Measurements from ENCODE around the gene PPIP5K2.
A peak's percentile ranks its signal among the peaks of the same experiment; 100 is the strongest.

The PPIP5K2 gene

DNA sequence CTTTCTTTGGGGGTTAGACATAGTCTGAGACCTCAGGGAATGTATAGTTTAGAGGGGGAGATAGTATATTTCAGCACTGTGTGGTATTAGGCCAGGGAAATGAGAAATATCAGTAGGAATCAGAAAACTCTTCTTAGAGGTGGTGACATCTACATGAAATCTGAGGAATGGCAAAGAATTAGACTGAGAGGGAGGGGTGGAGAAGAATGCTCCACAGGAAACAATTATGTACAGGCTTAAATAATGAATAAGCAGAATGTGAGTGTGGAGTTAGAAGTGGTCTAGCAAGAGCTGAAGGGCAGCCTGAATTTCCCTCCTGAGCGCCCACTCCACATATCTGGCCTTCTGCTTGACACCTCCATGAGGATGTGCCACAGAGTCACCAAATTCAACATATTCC lies 134.8 kb downstream of the PPIP5K2 start:
- Histone ChIP-seq H3K79me2 (ENCODE audit: control insufficient read depth, insufficient read depth, low read length) (peaks cover 6% of the 10 kb centered on the region), H2AK5ac (ENCODE audit: low read length) (no peak overlapping the region), H3K79me1 (ENCODE audit: low read length) (peaks cover 3% of the 10 kb centered on the region), H3K56ac (ENCODE audit: low read length) (no peak overlapping the region), H3K4me2 (ENCODE audit: low read length) (no peak overlapping the region), H3K4me1 (ENCODE audit: control insufficient read depth, low read depth, low read length) (no peaks in the 10 kb centered on the region), H4K5ac (ENCODE audit: low read length) (no peak overlapping the region), H2BK120ac (ENCODE audit: low read depth, low read length) (no peak overlapping the region), H2BK15ac (replicated peaks; ENCODE audit: low read depth) (no peak overlapping the region), H3K27me3 (ENCODE audit: insufficient read depth, low read length, poor library complexity) (no peaks in the 10 kb centered on the region), H2BK5ac (ENCODE audit: low read length) (no peak overlapping the region), H4K8ac (ENCODE audit: low read depth, low read length) (no peak overlapping the region), H3K23ac (ENCODE audit: low read length) (no peak overlapping the region), H3K4ac (ENCODE audit: low read depth, low read length) (no peak overlapping the region), H3K27ac (ENCODE audit: low read depth, low read length) (no peak overlapping the region), H3K9ac (ENCODE audit: low read length) (no peak overlapping the region), H3K36me3 (ENCODE audit: control insufficient read depth, insufficient read depth, low read length) (no peaks in the 10 kb centered on the region), H3K4me3 (ENCODE audit: low read length) (no peak overlapping the region), H3K18ac (ENCODE audit: low read length) (no peak overlapping the region)
- DNase-seq = no peak
- no CpG with 5 or more reads among the region's 1 CpG for WGBS (ENCODE audit: extremely low coverage, insufficient coverage, low lambda C conversion rate)

DNA sequence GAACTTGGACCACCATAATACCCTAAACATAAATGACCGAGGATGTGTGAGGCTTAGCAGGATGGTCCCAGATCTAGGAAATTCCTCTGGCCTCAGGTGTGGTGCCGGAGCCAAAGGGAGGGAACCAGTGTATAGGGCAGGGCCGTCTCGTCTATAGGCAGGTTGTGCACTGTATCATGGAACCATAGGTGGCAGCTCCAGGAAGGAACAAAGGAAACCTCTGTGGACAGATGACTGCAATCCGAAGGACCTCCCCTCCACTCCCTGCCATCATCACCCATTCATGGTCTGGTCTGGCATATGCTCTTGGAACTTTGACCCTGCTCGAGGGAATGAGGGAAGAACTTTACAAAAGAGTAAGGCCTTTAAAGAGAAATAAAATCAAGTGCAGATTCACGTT lies 135.6 kb downstream of the PPIP5K2 start:
- no CpG with 5 or more reads among the region's 7 CpGs for WGBS (ENCODE audit: extremely low coverage, insufficient coverage, low lambda C conversion rate)

DNA sequence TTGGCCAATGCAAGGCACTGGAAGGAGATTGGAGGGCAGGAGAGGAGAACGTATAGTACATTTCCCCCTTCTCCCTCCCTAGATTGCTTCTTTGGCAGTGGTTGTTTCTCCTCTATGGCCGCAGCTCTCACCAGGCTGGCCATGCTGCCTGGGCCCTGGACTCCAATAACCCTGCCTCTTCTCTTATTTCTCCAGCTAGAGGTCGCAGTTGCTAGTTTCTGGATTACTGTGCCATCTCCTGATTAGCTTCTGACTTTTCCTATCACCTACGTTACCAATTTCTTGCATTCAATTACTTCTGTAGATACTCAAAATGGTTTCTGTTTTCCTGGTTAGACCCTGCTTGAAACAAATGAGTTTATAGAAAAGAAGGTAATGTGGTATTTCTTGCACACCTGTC lies 136.1 kb downstream of the PPIP5K2 start:
- H3K4me2 ChIP-seq (ENCODE audit: low read length) = no peak overlapping the region
- H4K8ac ChIP-seq (ENCODE audit: low read depth, low read length) = no peak overlapping the region
- H3K79me1 ChIP-seq (ENCODE audit: low read length) = peaks cover 3% of the 10 kb centered on the region
- whole genome bisulfite sequencing (ENCODE audit: extremely low coverage, insufficient coverage, low lambda C conversion rate) = no CpG with 5 or more reads among the region's 4 CpGs
- H3K56ac ChIP-seq (ENCODE audit: low read length) = no peak overlapping the region
- H3K4me1 ChIP-seq (ENCODE audit: control insufficient read depth, low read depth, low read length) = no peaks in the 10 kb centered on the region
- no peak overlapping the region for H2BK15ac ChIP-seq (replicated peaks; ENCODE audit: low read depth)
- no peak overlapping the region for H3K4me3 ChIP-seq (ENCODE audit: low read length)
- H3K9ac ChIP-seq (ENCODE audit: low read length) = no peak overlapping the region
- no peaks in the 10 kb centered on the region for H3K36me3 ChIP-seq (ENCODE audit: control insufficient read depth, insufficient read depth, low read length)
- peak; percentile 26 for DNase-seq
- H4K5ac ChIP-seq (ENCODE audit: low read length) = no peak overlapping the region
- H2BK120ac ChIP-seq (ENCODE audit: low read depth, low read length) = no peak overlapping the region
- H2AK5ac ChIP-seq (ENCODE audit: low read length) = no peak overlapping the region
- H3K79me2 ChIP-seq (ENCODE audit: control insufficient read depth, insufficient read depth, low read length) = peaks cover 10% of the 10 kb centered on the region
- H3K4ac ChIP-seq (ENCODE audit: low read depth, low read length) = no peak overlapping the region
- no peak overlapping the region for H2BK5ac ChIP-seq (ENCODE audit: low read length)
- no peaks in the 10 kb centered on the region for H3K27me3 ChIP-seq (ENCODE audit: insufficient read depth, low read length, poor library complexity)
- no peak overlapping the region for H3K23ac ChIP-seq (ENCODE audit: low read length)
- H3K27ac ChIP-seq (ENCODE audit: low read depth, low read length) = no peak overlapping the region
- no peak overlapping the region for H3K18ac ChIP-seq (ENCODE audit: low read length)

More for the DNA sequence above, 135.6 kb downstream of the PPIP5K2 start:
- no peak overlapping the region for H4K5ac ChIP-seq (ENCODE audit: low read length)
- H3K4ac ChIP-seq (ENCODE audit: low read depth, low read length) = no peak overlapping the region
- DNase-seq = no peak
- no peak overlapping the region for H2BK15ac ChIP-seq (replicated peaks; ENCODE audit: low read depth)
- peak overlapping the region; percentile 7 for H3K56ac ChIP-seq (ENCODE audit: low read length)
- H3K4me1 ChIP-seq (ENCODE audit: control insufficient read depth, low read depth, low read length) = no peaks in the 10 kb centered on the region
- H3K27me3 ChIP-seq (ENCODE audit: insufficient read depth, low read length, poor library complexity) = no peaks in the 10 kb centered on the region
- H3K27ac ChIP-seq (ENCODE audit: low read depth, low read length) = no peak overlapping the region
- H3K36me3 ChIP-seq (ENCODE audit: control insufficient read depth, insufficient read depth, low read length) = no peaks in the 10 kb centered on the region
- no peak overlapping the region for H4K8ac ChIP-seq (ENCODE audit: low read depth, low read length)
- H3K4me2 ChIP-seq (ENCODE audit: low read length) = no peak overlapping the region
- H3K79me2 ChIP-seq (ENCODE audit: control insufficient read depth, insufficient read depth, low read length) = peaks cover 8% of the 10 kb centered on the region
- no peak overlapping the region for H2BK120ac ChIP-seq (ENCODE audit: low read depth, low read length)
- no peak overlapping the region for H3K18ac ChIP-seq (ENCODE audit: low read length)
- no peak overlapping the region for H2BK5ac ChIP-seq (ENCODE audit: low read length)
- H3K79me1 ChIP-seq (ENCODE audit: low read length) = peaks cover 3% of the 10 kb centered on the region
- no peak overlapping the region for H2AK5ac ChIP-seq (ENCODE audit: low read length)
- H3K4me3 ChIP-seq (ENCODE audit: low read length) = no peak overlapping the region
- no peak overlapping the region for H3K23ac ChIP-seq (ENCODE audit: low read length)
- H3K9ac ChIP-seq (ENCODE audit: low read length) = no peak overlapping the region

DNA sequence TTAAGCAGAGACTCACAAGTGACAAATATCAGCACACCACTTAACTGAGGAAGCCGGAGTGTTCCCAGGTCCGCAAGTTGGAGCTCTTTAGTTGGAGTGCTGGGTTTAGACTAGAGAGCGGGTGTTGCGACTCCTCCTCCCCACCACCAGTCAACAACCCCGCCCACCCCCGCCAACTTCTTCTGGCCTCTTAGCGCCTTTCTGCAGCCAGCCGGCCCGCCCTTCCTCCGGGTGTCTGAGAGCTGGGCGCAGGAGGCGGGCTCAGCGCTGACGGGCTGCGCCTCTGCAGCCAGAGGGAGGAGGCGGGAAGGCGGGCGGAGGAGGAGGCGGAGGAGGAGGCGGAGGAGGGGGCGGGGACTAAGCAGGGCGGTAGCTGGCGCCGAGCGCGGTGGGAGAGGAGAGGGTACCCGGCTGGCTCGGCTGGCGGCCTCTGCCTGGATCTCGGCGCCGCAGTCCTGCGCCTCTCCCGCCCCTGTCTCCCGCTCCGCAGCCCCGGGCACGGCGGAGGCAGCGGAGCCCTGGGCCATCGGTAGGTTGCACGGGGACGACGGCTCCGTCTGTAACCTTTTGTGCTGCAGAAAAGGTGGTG lies 138.4 kb downstream of the PPIP5K2 start, which contains the start of gene MACIR:
TSS of gene MACIR (plus strand) at position 396 of the 589 bp plus-strand sequence. CDS start 17,157 bp downstream, outside the sequence.
- H3K4me2 ChIP-seq (ENCODE audit: low read length) = peak within 1 kb of the TSS; percentile 96
- no peaks in the 10 kb centered on the region for H3K4me1 ChIP-seq (ENCODE audit: control insufficient read depth, low read depth, low read length)
- peak within 1 kb of the TSS; percentile 56 for H3K4ac ChIP-seq (ENCODE audit: low read depth, low read length)
- H2BK5ac ChIP-seq (ENCODE audit: low read length) = peak within 1 kb of the TSS; percentile 87
- H3K23ac ChIP-seq (ENCODE audit: low read length) = no peak within 1 kb of the TSS
- H3K56ac ChIP-seq (ENCODE audit: low read length) = peak within 1 kb of the TSS; percentile 98
- peak within 1 kb of the TSS; percentile 87 for H3K4me3 ChIP-seq (ENCODE audit: low read length)
- DNase-seq = peak; percentile 99
- no peaks in the 10 kb centered on the region for H3K27me3 ChIP-seq (ENCODE audit: insufficient read depth, low read length, poor library complexity)
- H2BK15ac ChIP-seq (replicated peaks; ENCODE audit: low read depth) = no peak within 1 kb of the TSS
- no peak within 1 kb of the TSS for H4K8ac ChIP-seq (ENCODE audit: low read depth, low read length)
- no peaks in the 10 kb centered on the region for H3K36me3 ChIP-seq (ENCODE audit: control insufficient read depth, insufficient read depth, low read length)
- peaks cover 3% of the 10 kb centered on the region for H3K79me1 ChIP-seq (ENCODE audit: low read length)
- no CpG with 5 or more reads among the region's 45 CpGs for WGBS (ENCODE audit: extremely low coverage, insufficient coverage, low lambda C conversion rate)
- H3K9ac ChIP-seq (ENCODE audit: low read length) = peak within 1 kb of the TSS; percentile 93
- H4K5ac ChIP-seq (ENCODE audit: low read length) = no peak within 1 kb of the TSS
- no peak within 1 kb of the TSS for H2BK120ac ChIP-seq (ENCODE audit: low read depth, low read length)
- no peak within 1 kb of the TSS for H2AK5ac ChIP-seq (ENCODE audit: low read length)
- peak within 1 kb of the TSS; percentile 54 for H3K18ac ChIP-seq (ENCODE audit: low read length)
- peak within 1 kb of the TSS; percentile 80 for H3K27ac ChIP-seq (ENCODE audit: low read depth, low read length)
- peaks cover 20% of the 10 kb centered on the region for H3K79me2 ChIP-seq (ENCODE audit: control insufficient read depth, insufficient read depth, low read length)

DNA sequence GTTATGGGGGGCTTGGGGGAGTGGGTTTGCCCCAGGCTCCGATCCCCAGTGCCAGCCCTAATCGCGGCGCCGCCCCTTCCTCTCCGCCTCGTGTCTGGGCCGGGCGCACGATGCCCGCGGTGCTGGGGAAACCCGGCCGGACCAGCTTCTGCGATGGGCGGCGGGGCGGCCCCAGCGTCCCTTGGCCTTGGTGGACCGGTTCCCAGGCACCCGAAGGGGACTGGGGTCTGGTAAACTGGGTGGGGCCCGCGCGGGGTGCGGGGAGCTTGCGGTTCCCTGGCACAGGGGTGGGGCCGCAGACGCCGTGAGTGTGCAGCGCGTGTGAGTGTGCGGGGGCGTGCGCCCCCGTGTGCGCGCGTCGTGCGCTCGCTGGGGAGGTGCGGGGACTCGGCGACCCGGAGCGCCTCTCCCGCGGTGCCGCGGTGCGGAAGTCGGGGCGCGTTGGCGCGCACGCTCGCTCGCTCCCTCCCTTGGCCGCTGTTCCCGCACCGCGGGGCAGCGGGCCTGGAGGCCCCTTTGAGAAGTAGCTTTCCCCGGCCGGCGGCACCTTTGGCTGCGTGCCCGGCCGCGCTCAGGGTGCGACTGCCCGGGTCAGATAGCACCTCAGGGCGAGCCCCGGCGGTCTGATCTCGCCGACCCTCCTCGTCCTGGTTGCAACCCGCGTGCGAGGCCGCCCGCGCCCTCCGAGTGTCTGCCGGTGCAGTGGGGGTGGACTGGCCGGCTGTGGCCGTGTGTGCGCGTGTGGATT lies 139.0 kb downstream of the PPIP5K2 start:
- Histone ChIP-seq H3K4me2 (ENCODE audit: low read length) (peak overlapping the region; percentile 96), H3K23ac (ENCODE audit: low read length) (no peak overlapping the region), H3K4ac (ENCODE audit: low read depth, low read length) (peak overlapping the region; percentile 56), H2BK15ac (replicated peaks; ENCODE audit: low read depth) (no peak overlapping the region), H3K27ac (ENCODE audit: low read depth, low read length) (peak overlapping the region; percentile 80), H3K79me2 (ENCODE audit: control insufficient read depth, insufficient read depth, low read length) (peaks cover 21% of the 10 kb centered on the region), H3K27me3 (ENCODE audit: insufficient read depth, low read length, poor library complexity) (no peaks in the 10 kb centered on the region), H3K18ac (ENCODE audit: low read length) (peak overlapping the region; percentile 54), H2AK5ac (ENCODE audit: low read length) (no peak overlapping the region), H4K5ac (ENCODE audit: low read length) (no peak overlapping the region), H3K36me3 (ENCODE audit: control insufficient read depth, insufficient read depth, low read length) (no peaks in the 10 kb centered on the region), H4K8ac (ENCODE audit: low read depth, low read length) (no peak overlapping the region), H3K4me3 (ENCODE audit: low read length) (peak overlapping the region; percentile 87), H3K56ac (ENCODE audit: low read length) (peak overlapping the region; percentile 98), H2BK120ac (ENCODE audit: low read depth, low read length) (no peak overlapping the region), H3K79me1 (ENCODE audit: low read length) (peaks cover 3% of the 10 kb centered on the region), H3K4me1 (ENCODE audit: control insufficient read depth, low read depth, low read length) (no peaks in the 10 kb centered on the region), H2BK5ac (ENCODE audit: low read length) (peak overlapping the region; percentile 87), H3K9ac (ENCODE audit: low read length) (peak overlapping the region; percentile 93)
- no CpG with 5 or more reads among the region's 91 CpGs for WGBS (ENCODE audit: extremely low coverage, insufficient coverage, low lambda C conversion rate)
- DNase-seq = peak; percentile 61
